A549 treated with AZD2906 at 1 μM for 4 hours (cell line): Measurements from ENCODE around the gene MCCC1. TPM values are rescaled to one million over a fixed set of nuclear protein-coding genes. Genes with fewer than 3 reads are reported as not detected.

Source experiments
- total RNA-seq: library from RNA; stranded (reverse); fragments of 200-300 nt; extraction: Qiagen RNA extraction; gene quantifications from 5 replicates; pipeline ENCODE4 v1.2.3, GENCODE V29; 2022

MCCC1 gene
- total RNA-seq: 7.2 to 8.7 TPM (median 7.9 TPM) in 5 replicates

DNA sequence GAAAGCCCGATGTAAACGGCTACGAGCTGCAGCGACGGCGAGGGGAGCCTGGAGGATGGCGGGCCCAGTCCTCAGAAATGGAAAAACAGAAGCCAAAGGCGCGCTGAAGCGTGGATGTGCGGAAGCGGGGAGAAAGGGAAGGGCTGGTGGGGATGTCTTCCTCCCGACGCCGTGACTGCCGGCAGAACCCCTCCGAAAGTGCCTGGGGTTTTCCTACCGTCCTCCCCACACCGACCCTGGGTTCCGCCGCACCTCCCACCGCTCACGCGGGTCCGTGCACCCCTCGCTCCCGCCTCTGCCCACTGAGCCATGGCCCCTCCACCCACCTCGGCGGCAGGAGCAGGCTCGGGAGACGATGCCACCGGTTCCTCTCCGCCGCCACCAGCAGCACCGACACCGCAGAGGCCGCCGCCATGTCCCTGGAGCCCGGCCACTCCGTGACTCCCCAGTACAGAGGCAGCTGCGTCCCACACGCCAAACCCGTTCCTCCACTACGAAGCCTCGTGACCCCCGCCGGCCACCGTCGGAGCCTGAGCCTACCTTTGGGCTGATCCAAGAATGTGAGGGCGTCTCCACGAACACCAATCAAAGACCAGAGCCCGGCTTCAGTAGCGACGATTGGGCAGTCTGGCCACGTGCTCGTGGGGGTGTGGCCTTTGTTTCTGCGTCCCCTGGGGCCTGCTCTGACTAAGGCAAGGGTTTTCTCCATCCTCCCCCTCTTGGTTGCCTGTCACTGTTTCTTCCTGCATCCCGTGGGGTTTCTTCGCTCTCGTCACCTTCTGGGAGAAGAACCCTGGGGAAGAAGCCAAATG lies at the start of gene MCCC1:
Gene MCCC1, minus strand, starts transcription at position 471 of the 812 bp plus-strand sequence. Its CDS starts 56 bp downstream, at position 415.

GRCh38 chr3:182980204-182981037 lies 118.9 kb downstream of the MCCC1 start, which contains the start of gene DCUN1D1:
DCUN1D1 (minus strand) TSS chr3:182980538; CDS start chr3:182980489, 49 bp downstream.

Other genes with a start within 250 kb of the MCCC1 start
- gene DCUN1D1, start 119.0 kb downstream of the MCCC1 start, total RNA-seq: 14.7 to 18.7 TPM (median 17.3 TPM) in 5 replicates
- 0.09 to 0.34 TPM (median 0.19 TPM) in 5 replicates for gene LAMP3, start 63.2 kb upstream of the MCCC1 start, total RNA-seq
- gene B3GNT5, start 153.8 kb upstream of the MCCC1 start, total RNA-seq: 22.6 to 26.9 TPM (median 24.8 TPM) in 5 replicates